HepG2 (cell line): ENCODE measurements around the gene FAM149A. TPM values are rescaled to one million over a fixed set of nuclear protein-coding genes. Genes with fewer than 3 reads are reported as not detected.
A peak's percentile ranks its signal among the peaks of the same experiment; 100 is the strongest.

Source experiments
- ATF6 ChIP-seq: sonication (generic); formaldehyde crosslinking; conservative IDR thresholded peaks from 2 replicates; pipeline ENCODE4 v1.4.0; 2020; ENCODE audit warnings: missing genetic modification reagents
- HMG20B ChIP-seq: conservative IDR thresholded peaks from 2 replicates; pipeline ENCODE4 v1.6.1; 2016; ENCODE audit warnings: missing genetic modification reagents, missing compliant biosample characterization
- KLF13 ChIP-seq: sonication (generic); formaldehyde crosslinking; IDR thresholded peaks from 2 replicates; pipeline ENCODE4 v1.4.0; 2020; ENCODE audit warnings: mild to moderate bottlenecking, missing genetic modification reagents
- MED13 ChIP-seq: sonication (generic); formaldehyde crosslinking; IDR thresholded peaks from 2 replicates; pipeline ENCODE4 v1.5.0; 2020; ENCODE audit warnings: missing genetic modification reagents
- MEIS1 ChIP-seq: sonication (generic); formaldehyde crosslinking; IDR thresholded peaks from 2 replicates; pipeline ENCODE4 v1.9.0; 2021; ENCODE audit warnings: mild to moderate bottlenecking, missing genetic modification reagents, moderate library complexity, borderline replicate concordance
- ONECUT2 ChIP-seq: sonication (generic); formaldehyde crosslinking; IDR thresholded peaks from 2 replicates; pipeline ENCODE4 v1.4.0; 2020; ENCODE audit warnings: missing genetic modification reagents
- PAF1 ChIP-seq: IDR thresholded peaks from 2 replicates; pipeline ENCODE4 v1.6.1; 2016; ENCODE audit warnings: missing genetic modification reagents, missing compliant biosample characterization
- SATB2 ChIP-seq: sonication (generic); formaldehyde crosslinking; IDR thresholded peaks from 2 replicates; pipeline ENCODE4 v1.5.0; 2020; ENCODE audit warnings: missing genetic modification reagents
- TCF12 ChIP-seq, 2 experiments: fragments of 450-650 bp in 1 of 2; sonication (generic) in 1 of 2; formaldehyde crosslinking in 1 of 2; IDR thresholded peaks; 2 replicates each; pipeline versions ENCODE4 v1.6.1 to v1.8.0; 2017 to 2022; ENCODE audit warnings: antibody characterized with exemption in 1 of 2, mild to moderate bottlenecking in 1 of 2, missing genetic modification reagents in 1 of 2, moderate library complexity in 1 of 2
- ZMAT5 ChIP-seq: sonication (generic); formaldehyde crosslinking; IDR thresholded peaks from 2 replicates; pipeline ENCODE4 v1.5.0; 2020; ENCODE audit warnings: mild to moderate bottlenecking, low read depth, missing genetic modification reagents, borderline replicate concordance
- ZNF230 ChIP-seq: sonication (generic); formaldehyde crosslinking; IDR thresholded peaks from 2 replicates; pipeline ENCODE4 v1.4.0; 2020; ENCODE audit warnings: mild to moderate bottlenecking, missing genetic modification reagents
- ZNF382 ChIP-seq: sonication (generic); formaldehyde crosslinking; IDR thresholded peaks from 2 replicates; pipeline ENCODE4 v1.5.0; 2020; ENCODE audit warnings: missing genetic modification reagents, mild to moderate bottlenecking, borderline replicate concordance
- ZNF543 ChIP-seq: sonication (generic); formaldehyde crosslinking; IDR thresholded peaks from 2 replicates; pipeline ENCODE4 v1.4.0; 2020; ENCODE audit warnings: mild to moderate bottlenecking, missing genetic modification reagents
- polyA plus RNA-seq, 8 experiments: library from polyadenylated mRNA; depleted of rRNA in 3 of 8; stranded (reverse) in 7 of 8; unstranded in 1 of 8; fragments of >200 nt; fragmentation: Illumina TruSeq in 4 of 8; extraction: Trizol in 4 of 8; gene quantifications; 2 replicates each; pipeline versions ENCODE4 v1.2.1 to v1.2.3, GENCODE V29; 2011 to 2016; ENCODE audit warnings: low read depth in 4 of 8, missing spikeins in 1 of 8, mixed read lengths in 1 of 8; ENCODE audit not compliant: insufficient read depth in 1 of 8
- total RNA-seq, 5 experiments: library from RNA; depleted of rRNA; stranded (reverse); fragments of >200 nt; fragmentation: Illumina TruSeq; extraction: Trizol; gene quantifications; 2 replicates each; pipeline ENCODE4 v1.2.3, GENCODE V29; 2016; ENCODE audit warnings: low read depth in 1 of 5
- TF ChIP-seq, protein P1 (sequence below): sonication (generic); formaldehyde crosslinking; IDR thresholded peaks from 2 replicates; pipeline ENCODE4 v1.5.0; 2020; ENCODE audit warnings: missing genetic modification reagents, mild to moderate bottlenecking, borderline replicate concordance
- TF ChIP-seq, protein P2 (sequence below): sonication (generic); formaldehyde crosslinking; IDR thresholded peaks from 2 replicates; pipeline ENCODE4 v1.4.0; 2020; ENCODE audit warnings: mild to moderate bottlenecking, missing genetic modification reagents
- TF ChIP-seq, protein P3 (sequence below): sonication (generic); formaldehyde crosslinking; conservative IDR thresholded peaks from 2 replicates; pipeline ENCODE4 v1.8.0; 2022; ENCODE audit warnings: low read depth, missing genetic modification reagents

The FAM149A gene
- total and polyA plus RNA-seq, 2 of the 13 experiments (the other 11 are each of a cell fraction or from before 2014, with no cell fraction given) = not detected

DNA sequence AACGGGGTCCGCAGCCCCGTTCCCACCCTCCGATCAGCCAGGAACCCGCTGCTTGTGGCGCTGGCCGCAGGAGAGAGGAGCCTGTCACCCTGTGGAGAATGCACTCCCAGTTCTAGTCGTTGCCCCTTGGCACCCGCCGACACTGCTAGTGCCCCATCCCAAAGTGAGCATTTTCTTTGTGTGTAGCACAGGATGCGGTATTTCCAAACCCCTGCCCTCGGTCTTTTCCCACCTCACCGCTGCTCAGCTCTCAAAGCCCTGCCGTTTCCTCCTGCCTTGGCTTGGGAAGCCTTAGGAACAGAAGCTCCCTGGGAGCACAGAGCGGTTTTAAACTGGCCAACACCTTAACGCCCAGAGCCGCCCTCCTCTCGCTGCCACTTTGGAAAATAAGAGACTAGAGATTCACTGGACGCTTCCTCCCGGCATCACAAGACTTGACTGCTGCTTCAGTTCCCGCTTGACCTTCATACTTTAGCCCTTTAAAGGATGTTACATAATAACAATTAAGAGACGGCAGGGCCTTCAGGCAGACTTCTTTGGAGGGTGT is 87.6 kb downstream of the FAM149A start (continued):
- TF ChIP-seq, protein P1, sequence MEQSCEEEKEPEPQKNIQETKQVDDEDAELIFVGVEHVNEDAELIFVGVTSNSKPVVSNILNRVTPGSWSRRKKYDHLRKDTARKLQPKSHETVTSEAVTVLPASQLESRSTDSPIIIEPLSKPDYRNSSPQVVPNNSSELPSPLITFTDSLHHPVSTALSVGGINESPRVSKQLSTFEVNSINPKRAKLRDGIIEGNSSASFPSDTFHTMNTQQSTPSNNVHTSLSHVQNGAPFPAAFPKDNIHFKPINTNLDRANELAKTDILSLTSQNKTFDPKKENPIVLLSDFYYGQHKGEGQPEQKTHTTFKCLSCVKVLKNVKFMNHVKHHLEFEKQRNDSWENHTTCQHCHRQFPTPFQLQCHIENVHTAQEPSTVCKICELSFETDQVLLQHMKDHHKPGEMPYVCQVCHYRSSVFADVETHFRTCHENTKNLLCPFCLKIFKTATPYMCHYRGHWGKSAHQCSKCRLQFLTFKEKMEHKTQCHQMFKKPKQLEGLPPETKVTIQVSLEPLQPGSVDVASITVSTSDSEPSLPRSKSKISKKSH (CRISPR knock-in tag) = 0 out of 2 replicates have a peak, but pooled peaks have one; percentile 23
- TF ChIP-seq ZMAT5 (CRISPR knock-in tag) (no peak), ZNF230 (peak; percentile 82; the same call in 1 of the 2 replicates), ATF6 (no peak), KLF13 (CRISPR knock-in tag) (no peak), TCF12 (IDR thresholded peaks at IDR 0.05) (no peak), TCF12 (CRISPR knock-in tag; IDR thresholded peaks at IDR 0.05) (no peak; the same call in 1 of the 2 replicates), HMG20B (CRISPR knock-in tag) (no peak), PAF1 (CRISPR knock-in tag) (no peak), ZNF382 (CRISPR knock-in tag) (no peak), ONECUT2 (no peak), ZNF543 (no peak), MED13 (CRISPR knock-in tag) (no peak), MEIS1 (CRISPR knock-in tag) (no peak), SATB2 (CRISPR knock-in tag) (no peak)
- TF ChIP-seq, protein P2, sequence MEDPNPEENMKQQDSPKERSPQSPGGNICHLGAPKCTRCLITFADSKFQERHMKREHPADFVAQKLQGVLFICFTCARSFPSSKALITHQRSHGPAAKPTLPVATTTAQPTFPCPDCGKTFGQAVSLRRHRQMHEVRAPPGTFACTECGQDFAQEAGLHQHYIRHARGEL (CRISPR knock-in tag) = no peak
- TF ChIP-seq, protein P3, sequence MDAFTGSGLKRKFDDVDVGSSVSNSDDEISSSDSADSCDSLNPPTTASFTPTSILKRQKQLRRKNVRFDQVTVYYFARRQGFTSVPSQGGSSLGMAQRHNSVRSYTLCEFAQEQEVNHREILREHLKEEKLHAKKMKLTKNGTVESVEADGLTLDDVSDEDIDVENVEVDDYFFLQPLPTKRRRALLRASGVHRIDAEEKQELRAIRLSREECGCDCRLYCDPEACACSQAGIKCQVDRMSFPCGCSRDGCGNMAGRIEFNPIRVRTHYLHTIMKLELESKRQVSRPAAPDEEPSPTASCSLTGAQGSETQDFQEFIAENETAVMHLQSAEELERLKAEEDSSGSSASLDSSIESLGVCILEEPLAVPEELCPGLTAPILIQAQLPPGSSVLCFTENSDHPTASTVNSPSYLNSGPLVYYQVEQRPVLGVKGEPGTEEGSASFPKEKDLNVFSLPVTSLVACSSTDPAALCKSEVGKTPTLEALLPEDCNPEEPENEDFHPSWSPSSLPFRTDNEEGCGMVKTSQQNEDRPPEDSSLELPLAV (CRISPR knock-in tag) = no peak
